ENCODE data around the gene PEX11B.
"Not testable (repeated sequence)": the region's sequence is repeated elsewhere in the genome, so short reads cannot be mapped to it uniquely, and the experiment has no call there.

PEX11B gene

GRCh38 chr1:145951526-145951925 is 33.0 kb upstream of the PEX11B start:
- Histone ChIP-seq H3K9me3 (ENCODE audit: control insufficient read depth in 2 of 2, low read length in 2 of 2) (no peaks in the 10 kb centered on the region), H3K4me1 (ENCODE audit: control insufficient read depth, insufficient read depth, low read length) (peaks cover 26% of the 10 kb centered on the region), H3K36me3 (ENCODE audit: control insufficient read depth in 2 of 2, insufficient read depth in 2 of 2, low read length in 2 of 2) (peaks cover 7 to 17% of the 10 kb centered on the region in 2 donors), H3K4me3 (ENCODE audit: low read length in 2 of 2) (no peak overlapping the region), H3K27me3 (ENCODE audit: control insufficient read depth in 1 of 2, insufficient read depth in 2 of 2, low read length in 2 of 2) (no peaks in the 10 kb centered on the region), H3K27ac (ENCODE audit: low read length) (no peak overlapping the region), H3K9ac (ENCODE audit: low read length in 2 of 2) (no peak overlapping the region)

GRCh38 chr1:145949219-145949618 is 30.7 kb upstream of the PEX11B start:
- no peaks in the 10 kb centered on the region for H3K9me3 ChIP-seq (ENCODE audit: control insufficient read depth in 2 of 2, low read length in 2 of 2)
- H3K27me3 ChIP-seq (ENCODE audit: control insufficient read depth in 1 of 2, insufficient read depth in 2 of 2, low read length in 2 of 2): no peaks in the 10 kb centered on the region
- H3K4me3 ChIP-seq (ENCODE audit: low read length in 2 of 2): no peak overlapping the region
- H3K27ac ChIP-seq (ENCODE audit: low read length): no peak overlapping the region
- peaks cover 9% of the 10 kb centered on the region for H3K4me1 ChIP-seq (ENCODE audit: control insufficient read depth, insufficient read depth, low read length)
- no peak overlapping the region for H3K9ac ChIP-seq (ENCODE audit: low read length in 2 of 2)
- H3K36me3 ChIP-seq (ENCODE audit: control insufficient read depth in 2 of 2, insufficient read depth in 2 of 2, low read length in 2 of 2): peaks cover 7 to 20% of the 10 kb centered on the region in 2 donors

GRCh38 chr1:145947551-145947950 is 29.0 kb upstream of the PEX11B start:
- Histone ChIP-seq H3K27me3 (ENCODE audit: control insufficient read depth in 1 of 2, insufficient read depth in 2 of 2, low read length in 2 of 2) (no peaks in the 10 kb centered on the region), H3K27ac (ENCODE audit: low read length) (no peak overlapping the region), H3K36me3 (ENCODE audit: control insufficient read depth in 2 of 2, insufficient read depth in 2 of 2, low read length in 2 of 2) (peaks cover 12 to 22% of the 10 kb centered on the region in 2 donors)

GRCh38 chr1:145946477-145946986 is 28.0 kb upstream of the PEX11B start:
- H3K36me3 ChIP-seq (ENCODE audit: control insufficient read depth in 2 of 2, insufficient read depth in 2 of 2, low read length in 2 of 2): peaks cover 12 to 25% of the 10 kb centered on the region in 2 donors
- no peaks in the 10 kb centered on the region for H3K9me3 ChIP-seq (ENCODE audit: control insufficient read depth in 2 of 2, low read length in 2 of 2)
- H3K4me3 ChIP-seq (ENCODE audit: low read length in 2 of 2): no peak overlapping the region
- H3K9ac ChIP-seq (ENCODE audit: low read length in 2 of 2): no peak overlapping the region
- no peaks in the 10 kb centered on the region for H3K27me3 ChIP-seq (ENCODE audit: control insufficient read depth in 1 of 2, insufficient read depth in 2 of 2, low read length in 2 of 2)
- no peak overlapping the region for H3K27ac ChIP-seq (ENCODE audit: low read length)
- peaks cover 3% of the 10 kb centered on the region for H3K4me1 ChIP-seq (ENCODE audit: control insufficient read depth, insufficient read depth, low read length)

More at GRCh38 chr1:145947551-145947950, 29.0 kb upstream of the PEX11B start:
- H3K9me3 ChIP-seq (ENCODE audit: control insufficient read depth in 2 of 2, low read length in 2 of 2): no peaks in the 10 kb centered on the region
- H3K4me3 ChIP-seq (ENCODE audit: low read length in 2 of 2): no peak overlapping the region
- H3K4me1 ChIP-seq (ENCODE audit: control insufficient read depth, insufficient read depth, low read length): peaks cover 3% of the 10 kb centered on the region
- no peak overlapping the region for H3K9ac ChIP-seq (ENCODE audit: low read length in 2 of 2)

- peaks cover 13 to 21% of the 10 kb centered on the region in 2 donors for H3K36me3 ChIP-seq (ENCODE audit: control insufficient read depth in 2 of 2, insufficient read depth in 2 of 2, low read length in 2 of 2)
- H3K27me3 ChIP-seq (ENCODE audit: control insufficient read depth in 1 of 2, insufficient read depth in 2 of 2, low read length in 2 of 2): no peaks in the 10 kb centered on the region
- H3K4me3 ChIP-seq (ENCODE audit: low read length in 2 of 2): no peak overlapping the region
- H3K27ac ChIP-seq (ENCODE audit: low read length): no peak overlapping the region
- no peaks in the 10 kb centered on the region for H3K9me3 ChIP-seq (ENCODE audit: control insufficient read depth in 2 of 2, low read length in 2 of 2)
- no peaks in the 10 kb centered on the region for H3K4me1 ChIP-seq (ENCODE audit: control insufficient read depth, insufficient read depth, low read length)
- no peak overlapping the region for H3K9ac ChIP-seq (ENCODE audit: low read length in 2 of 2)
Measured at GRCh38 chr1:145944532-145944931, 26.0 kb upstream of the PEX11B start.

GRCh38 chr1:145942871-145943270 is 24.4 kb upstream of the PEX11B start:
- H3K36me3 ChIP-seq (ENCODE audit: control insufficient read depth in 2 of 2, insufficient read depth in 2 of 2, low read length in 2 of 2): peaks cover 13 to 16% of the 10 kb centered on the region in 2 donors

GRCh38 chr1:145942405-145942804 is 23.9 kb upstream of the PEX11B start:
- Histone ChIP-seq H3K9ac (ENCODE audit: low read length in 2 of 2) (no peak overlapping the region), H3K27me3 (ENCODE audit: control insufficient read depth in 1 of 2, insufficient read depth in 2 of 2, low read length in 2 of 2) (no peaks in the 10 kb centered on the region), H3K9me3 (ENCODE audit: control insufficient read depth in 2 of 2, low read length in 2 of 2) (no peaks in the 10 kb centered on the region), H3K4me1 (ENCODE audit: control insufficient read depth, insufficient read depth, low read length) (no peaks in the 10 kb centered on the region), H3K36me3 (ENCODE audit: control insufficient read depth in 2 of 2, insufficient read depth in 2 of 2, low read length in 2 of 2) (peaks cover 16 to 17% of the 10 kb centered on the region in 2 donors), H3K27ac (ENCODE audit: low read length) (no peak overlapping the region), H3K4me3 (ENCODE audit: low read length in 2 of 2) (no peak overlapping the region)

More at GRCh38 chr1:145942871-145943270, 24.4 kb upstream of the PEX11B start:
- Histone ChIP-seq H3K27ac (ENCODE audit: low read length) (no peak overlapping the region), H3K9me3 (ENCODE audit: control insufficient read depth in 2 of 2, low read length in 2 of 2) (no peaks in the 10 kb centered on the region), H3K27me3 (ENCODE audit: control insufficient read depth in 1 of 2, insufficient read depth in 2 of 2, low read length in 2 of 2) (no peaks in the 10 kb centered on the region), H3K9ac (ENCODE audit: low read length in 2 of 2) (no peak overlapping the region), H3K4me3 (ENCODE audit: low read length in 2 of 2) (no peak overlapping the region), H3K4me1 (ENCODE audit: control insufficient read depth, insufficient read depth, low read length) (no peaks in the 10 kb centered on the region)

- H3K36me3 ChIP-seq (ENCODE audit: control insufficient read depth in 2 of 2, insufficient read depth in 2 of 2, low read length in 2 of 2): peaks cover 22 to 27% of the 10 kb centered on the region in 2 donors
- H3K27ac ChIP-seq (ENCODE audit: low read length): no peak overlapping the region
- no peaks in the 10 kb centered on the region for H3K4me1 ChIP-seq (ENCODE audit: control insufficient read depth, insufficient read depth, low read length)
- no peak overlapping the region for H3K9ac ChIP-seq (ENCODE audit: low read length in 2 of 2)
- H3K27me3 ChIP-seq (ENCODE audit: control insufficient read depth in 1 of 2, insufficient read depth in 2 of 2, low read length in 2 of 2): no peaks in the 10 kb centered on the region
- no peak overlapping the region for H3K4me3 ChIP-seq (ENCODE audit: low read length in 2 of 2)
- H3K9me3 ChIP-seq (ENCODE audit: control insufficient read depth in 2 of 2, low read length in 2 of 2): no peaks in the 10 kb centered on the region
Measured at GRCh38 chr1:145937436-145937835, 18.9 kb upstream of the PEX11B start.

GRCh38 chr1:145936247-145936646 is 17.7 kb upstream of the PEX11B start:
- Histone ChIP-seq H3K4me1 (ENCODE audit: control insufficient read depth, insufficient read depth, low read length) (no peaks in the 10 kb centered on the region), H3K9me3 (ENCODE audit: control insufficient read depth in 2 of 2, low read length in 2 of 2) (no peaks in the 10 kb centered on the region), H3K27me3 (ENCODE audit: control insufficient read depth in 1 of 2, insufficient read depth in 2 of 2, low read length in 2 of 2) (no peaks in the 10 kb centered on the region), H3K36me3 (ENCODE audit: control insufficient read depth in 2 of 2, insufficient read depth in 2 of 2, low read length in 2 of 2) (peaks cover 18 to 25% of the 10 kb centered on the region in 2 donors), H3K4me3 (ENCODE audit: low read length in 2 of 2) (no peak overlapping the region), H3K27ac (ENCODE audit: low read length) (no peak overlapping the region), H3K9ac (ENCODE audit: low read length in 2 of 2) (no peak overlapping the region)

- no peak overlapping the region for H3K9ac ChIP-seq (ENCODE audit: low read length in 2 of 2)
- no peaks in the 10 kb centered on the region for H3K9me3 ChIP-seq (ENCODE audit: control insufficient read depth in 2 of 2, low read length in 2 of 2)
- H3K4me3 ChIP-seq (ENCODE audit: low read length in 2 of 2): no peak overlapping the region
- H3K27ac ChIP-seq (ENCODE audit: low read length): no peak overlapping the region
- no peaks in the 10 kb centered on the region for H3K27me3 ChIP-seq (ENCODE audit: control insufficient read depth in 1 of 2, insufficient read depth in 2 of 2, low read length in 2 of 2)
- H3K4me1 ChIP-seq (ENCODE audit: control insufficient read depth, insufficient read depth, low read length): no peaks in the 10 kb centered on the region
- H3K36me3 ChIP-seq (ENCODE audit: control insufficient read depth in 2 of 2, insufficient read depth in 2 of 2, low read length in 2 of 2): peaks cover 18 to 25% of the 10 kb centered on the region in 2 donors
Measured at GRCh38 chr1:145935708-145936107, 17.2 kb upstream of the PEX11B start.

- not testable (repeated sequence) for H3K9me3 ChIP-seq (ENCODE audit: control insufficient read depth in 2 of 2, low read length in 2 of 2); H3K27ac ChIP-seq (ENCODE audit: low read length); H3K27me3 ChIP-seq (ENCODE audit: control insufficient read depth in 1 of 2, insufficient read depth in 2 of 2, low read length in 2 of 2); H3K4me3 ChIP-seq (ENCODE audit: low read length in 2 of 2); H3K9ac ChIP-seq (ENCODE audit: low read length in 2 of 2); H3K4me1 ChIP-seq (ENCODE audit: control insufficient read depth, insufficient read depth, low read length)
- peaks cover 18 to 25% of the 10 kb centered on the region in 2 donors for H3K36me3 ChIP-seq (ENCODE audit: control insufficient read depth in 2 of 2, insufficient read depth in 2 of 2, low read length in 2 of 2)
Measured at GRCh38 chr1:145932522-145933009, 14.0 kb upstream of the PEX11B start.
